ENCODE data around the gene B4GALNT1.
"Not testable (repeated sequence)": the region's sequence is repeated elsewhere in the genome, so short reads cannot be mapped to it uniquely, and the experiment has no call there.

B4GALNT1 gene

GRCh38 chr12:57606821-57607220 lies 26.2 kb downstream of the B4GALNT1 start:
- no peak for DNase-seq

GRCh38 chr12:57606399-57606798 lies 26.6 kb downstream of the B4GALNT1 start:
- DNase-seq: no peak

- DNase-seq: no peak
Measured at GRCh38 chr12:57605811-57606311, 27.1 kb downstream of the B4GALNT1 start.

GRCh38 chr12:57604992-57605810 lies 27.8 kb downstream of the B4GALNT1 start:
- DNase-seq: no peak

- no peak for DNase-seq
Measured at GRCh38 chr12:57604454-57604991, 28.5 kb downstream of the B4GALNT1 start, which contains the start of gene DTX3. DTX3 (plus strand) TSS chr12:57604824; CDS start chr12:57606518, 1,694 bp downstream.

DNA sequence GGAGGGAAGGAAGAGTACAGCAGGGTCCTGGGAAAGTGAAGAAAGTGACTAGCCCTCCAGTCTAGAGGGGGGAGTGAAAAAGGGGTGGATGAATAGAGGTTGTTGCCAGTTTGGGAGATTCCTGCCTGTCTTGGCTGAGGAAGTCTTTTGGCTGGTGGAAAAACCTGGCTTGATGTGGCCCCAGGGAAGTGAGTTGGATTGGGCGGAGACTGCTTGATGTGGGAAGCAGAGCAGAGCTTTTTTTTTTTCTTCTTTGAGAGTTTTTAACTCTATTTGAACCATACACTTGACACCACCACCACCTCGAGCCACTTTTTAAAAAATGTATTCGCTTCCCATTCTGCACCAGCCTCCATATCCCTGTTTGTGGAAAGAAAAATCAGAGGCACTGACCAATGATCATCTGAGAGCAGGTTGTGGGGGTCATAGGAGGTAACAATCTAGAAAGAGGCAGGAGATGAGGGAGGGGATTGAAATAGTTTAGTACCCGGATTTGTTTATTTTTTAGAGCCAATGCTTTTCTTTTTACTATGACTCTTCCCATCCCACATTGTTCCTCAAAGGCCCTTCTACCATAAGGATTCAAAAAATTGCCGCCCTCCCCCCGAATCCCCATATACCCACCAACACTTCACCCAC lies 29.1 kb downstream of the B4GALNT1 start:
- DNase-seq: no peak

- DNase-seq: no peak
Measured at GRCh38 chr12:57603324-57603723, 29.7 kb downstream of the B4GALNT1 start.

DNA sequence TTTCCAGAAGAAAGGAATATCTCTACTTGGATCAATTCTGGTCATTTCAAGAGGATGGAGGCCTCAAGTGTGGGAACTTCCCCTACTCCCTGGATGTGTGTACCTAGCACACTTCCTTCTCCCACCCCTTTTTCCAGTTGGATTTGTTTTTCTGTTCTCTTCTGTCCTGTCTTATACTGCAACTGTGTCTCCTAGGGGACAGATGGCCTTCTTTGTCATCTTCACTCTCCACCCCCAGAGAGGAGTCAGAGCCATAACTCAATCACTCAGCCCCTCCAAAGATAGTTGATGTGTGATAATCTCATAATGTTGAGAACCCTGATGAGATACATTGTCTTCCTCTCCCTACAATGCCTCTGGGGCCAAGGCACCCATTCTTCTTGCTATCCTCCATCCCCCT lies 30.5 kb downstream of the B4GALNT1 start:
- DNase-seq: no peak

DNA sequence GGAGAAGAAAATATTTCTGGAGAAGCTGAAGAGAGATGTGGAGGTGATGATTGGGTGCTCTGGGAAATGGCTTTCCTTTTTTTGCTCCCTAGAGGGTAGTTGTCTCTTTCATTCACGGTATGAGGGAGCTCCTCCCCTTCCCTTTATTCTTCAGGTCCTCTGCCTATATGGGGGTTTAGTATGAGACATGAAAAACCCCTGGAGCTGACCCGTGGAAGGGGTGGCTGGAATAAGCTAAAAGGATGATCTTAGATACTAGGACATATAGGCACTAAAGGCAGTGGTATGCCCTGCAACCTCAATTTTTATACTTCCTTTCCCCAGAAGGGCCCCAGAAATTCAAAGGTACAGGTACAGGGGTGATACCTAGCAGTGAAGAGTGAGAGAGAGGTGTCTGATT lies 32.6 kb downstream of the B4GALNT1 start:
- DNase-seq: no peak

DNA sequence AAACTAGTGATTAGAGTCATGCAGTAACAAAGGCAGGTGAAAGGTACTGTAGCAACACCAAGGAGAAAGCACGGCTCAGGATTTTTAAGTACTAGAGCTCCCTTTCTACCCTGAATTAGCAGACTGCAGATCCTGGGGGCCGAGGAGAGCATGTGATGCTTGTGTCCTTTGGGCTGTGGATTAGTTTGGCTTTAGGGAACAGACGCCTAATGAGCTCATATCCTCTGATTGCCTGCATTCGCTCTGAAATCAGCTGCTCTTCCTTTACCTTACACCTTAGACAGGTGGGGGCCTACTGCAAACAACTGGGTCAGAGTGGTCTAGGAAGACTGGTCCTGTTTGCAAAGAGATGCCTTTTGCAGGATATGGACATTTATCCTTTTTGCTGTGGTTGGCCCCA lies 39.8 kb downstream of the B4GALNT1 start:
- DNase-seq: no peak

GRCh38 chr12:57592551-57593165 lies 40.3 kb downstream of the B4GALNT1 start:
- no peak for DNase-seq

DNA sequence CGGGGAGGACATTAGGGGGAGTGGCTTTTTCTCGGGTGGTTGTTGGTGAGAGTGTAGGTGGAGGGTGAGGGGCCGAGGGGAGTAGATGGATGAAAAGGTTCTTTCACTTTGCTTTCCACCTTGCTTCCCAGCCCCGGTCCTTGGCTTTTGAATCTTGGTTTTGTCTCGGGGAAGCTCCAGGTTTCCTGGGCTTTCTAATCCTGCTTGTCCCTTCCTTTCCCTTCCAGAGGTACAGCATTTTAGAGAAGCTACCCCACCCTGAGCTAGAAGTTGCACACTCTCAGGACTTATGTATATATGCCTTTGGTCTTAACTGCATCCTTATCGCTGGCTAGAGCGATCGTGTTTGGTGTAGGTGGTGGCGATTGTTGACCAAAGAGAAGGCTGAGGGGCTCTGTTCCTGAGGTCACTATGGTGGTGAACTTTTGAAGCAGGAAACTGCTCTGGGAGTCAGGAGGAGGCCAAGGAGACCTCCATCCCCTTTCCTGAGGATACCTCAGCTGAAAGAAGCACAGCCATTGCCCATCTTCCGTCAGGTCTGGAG lies 41.1 kb downstream of the B4GALNT1 start:
- no peak for DNase-seq

DNA sequence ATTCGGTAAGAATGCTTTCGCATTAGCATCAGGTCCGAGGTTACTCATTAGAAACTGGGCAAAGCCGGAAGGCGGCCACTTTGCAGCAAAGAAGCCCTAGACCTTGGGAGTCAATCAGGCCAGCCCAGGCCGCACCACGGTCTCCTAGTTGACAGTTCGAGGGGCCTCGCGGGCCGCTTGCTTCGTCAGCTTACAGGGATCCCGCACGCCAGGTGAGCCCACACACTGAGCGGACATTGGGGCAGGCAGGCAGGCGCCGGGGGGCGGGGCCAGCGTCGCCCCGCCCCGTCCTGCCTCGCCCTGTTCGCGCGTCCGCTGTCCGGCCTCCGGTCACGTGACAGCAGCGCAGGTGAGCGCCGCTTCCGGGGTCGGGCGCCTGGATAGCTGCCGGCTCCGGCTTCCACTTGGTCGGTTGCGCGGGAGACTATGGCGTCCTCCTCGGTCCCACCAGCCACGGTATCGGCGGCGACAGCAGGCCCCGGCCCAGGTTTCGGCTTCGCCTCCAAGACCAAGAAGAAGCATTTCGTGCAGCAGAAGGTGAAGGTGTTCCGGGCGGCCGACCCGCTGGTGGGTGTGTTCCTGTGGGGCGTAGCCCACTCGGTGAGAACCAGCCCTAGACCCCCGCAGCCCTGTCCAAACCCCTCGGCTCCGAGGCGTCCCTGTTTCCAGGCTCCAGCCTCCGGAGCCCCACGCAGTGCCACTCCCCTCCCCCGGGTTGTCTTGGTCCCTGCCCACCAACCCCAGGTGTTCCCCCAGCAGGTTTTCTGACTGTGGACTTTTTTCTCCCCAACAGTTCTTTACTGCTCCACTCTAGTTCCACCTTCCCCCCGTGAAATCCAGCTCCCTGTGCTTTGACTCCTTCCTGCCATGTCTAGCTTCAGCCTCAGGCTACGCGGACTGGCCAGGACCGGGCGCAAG lies 41.9 kb downstream of the B4GALNT1 start, which contains the start of gene PIP4K2C:
Gene PIP4K2C (plus strand): TSS at position 329 of the 918 bp plus-strand sequence. CDS start 98 bp downstream, at position 427.
- no peak for DNase-seq

DNA sequence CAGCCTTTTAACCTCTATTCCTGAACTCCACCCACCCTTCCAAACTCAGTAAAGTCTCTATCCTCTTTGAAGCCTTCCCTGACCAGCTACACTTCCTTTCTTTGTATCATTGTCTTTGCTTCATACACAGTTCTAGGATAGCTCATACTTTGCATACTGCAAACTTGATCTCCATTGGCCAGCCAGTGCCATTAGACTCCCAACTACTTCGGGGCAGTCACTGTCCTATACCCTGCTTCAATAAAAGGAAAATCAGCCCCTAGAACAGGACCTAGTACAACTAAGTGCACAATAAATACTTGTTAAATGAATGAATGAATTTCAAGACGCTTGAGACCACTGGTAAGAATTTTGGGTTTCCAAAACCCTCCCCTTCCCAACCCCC lies 42.5 kb downstream of the B4GALNT1 start:
- no peak for DNase-seq

DNA sequence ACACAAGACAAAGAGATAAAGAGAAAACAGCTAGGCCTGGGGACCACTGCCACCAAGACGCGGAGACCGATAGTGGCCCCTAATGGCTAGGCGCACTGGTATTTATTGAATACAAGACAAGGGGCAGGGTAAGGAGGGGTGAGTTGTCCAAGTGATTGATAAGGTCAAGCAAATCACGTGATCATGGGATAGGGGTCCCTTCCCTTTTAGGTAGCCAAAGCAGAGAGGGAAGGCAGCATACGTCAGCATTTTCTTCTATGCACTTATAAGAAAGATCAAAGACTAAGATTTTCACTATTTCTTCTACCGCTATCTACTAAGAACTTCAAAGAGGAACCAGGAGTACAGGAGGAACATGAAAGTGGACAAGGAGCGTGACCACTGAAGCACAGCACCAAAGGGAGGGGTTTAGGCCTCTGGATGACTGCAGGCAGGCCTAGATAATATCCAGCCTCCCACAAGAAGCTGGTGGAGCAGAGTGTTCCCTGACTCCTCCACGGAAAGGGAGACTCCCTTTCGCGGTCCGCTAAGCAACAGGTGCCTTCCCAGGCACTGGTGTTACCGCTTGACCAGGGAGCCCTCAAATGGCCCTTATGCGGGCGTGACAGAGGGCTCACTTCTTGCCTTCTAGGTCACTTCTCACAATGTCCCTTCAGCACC lies 43.9 kb downstream of the B4GALNT1 start:
- not testable (repeated sequence) for DNase-seq

DNA sequence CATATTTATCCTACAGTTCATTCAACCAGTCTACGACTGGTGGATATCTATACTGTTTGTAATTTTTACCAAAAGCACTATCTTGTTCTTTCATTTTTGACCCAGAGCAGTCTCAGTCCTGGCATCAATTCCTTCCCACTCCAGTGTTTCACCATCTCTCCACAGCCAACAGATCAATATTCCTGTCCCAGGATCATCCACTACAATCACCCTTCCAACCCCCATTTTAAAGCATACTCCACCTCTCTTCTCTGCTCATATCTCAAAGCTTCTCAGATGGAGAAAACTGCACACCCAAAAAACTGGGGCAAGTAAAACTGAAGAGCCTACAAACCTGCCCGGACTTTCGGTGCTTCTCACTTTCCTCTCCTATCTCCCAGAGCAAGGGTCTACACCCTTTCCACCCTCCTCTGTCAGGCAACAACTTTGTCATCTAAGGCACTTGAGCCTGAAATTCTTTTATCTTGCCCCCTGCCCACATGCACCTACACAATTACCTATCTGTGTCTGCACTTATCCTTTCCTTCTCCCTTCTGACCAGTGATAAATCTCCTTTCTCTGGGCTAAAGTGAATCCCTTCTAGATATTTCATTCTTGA lies 46.1 kb downstream of the B4GALNT1 start:
- no peak for DNase-seq

- DNase-seq: no peak
Measured at GRCh38 chr12:57586128-57586527, 46.9 kb downstream of the B4GALNT1 start.

- no peak for DNase-seq
Measured at GRCh38 chr12:57585156-57585555, 47.8 kb downstream of the B4GALNT1 start.

DNA sequence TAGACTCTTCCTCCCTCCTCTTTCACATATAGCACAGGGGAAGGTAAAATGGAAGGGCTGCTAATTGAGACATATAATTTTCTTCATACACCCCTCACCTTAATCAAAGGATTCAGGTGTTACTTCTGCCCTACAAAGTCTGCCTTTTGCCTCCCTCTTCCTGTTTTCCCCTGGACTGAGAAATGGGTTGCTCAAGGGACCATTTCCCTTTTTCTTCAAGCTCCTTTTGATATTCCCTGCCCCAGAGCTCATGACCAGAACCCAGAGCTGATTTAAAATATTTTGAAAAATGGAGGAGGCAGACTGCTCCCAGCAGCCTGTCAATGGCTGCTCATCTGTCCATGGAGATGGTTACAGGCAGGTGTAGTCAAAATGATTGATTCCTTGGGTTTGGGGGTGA lies 48.3 kb downstream of the B4GALNT1 start:
- peak; percentile 9 for DNase-seq

DNA sequence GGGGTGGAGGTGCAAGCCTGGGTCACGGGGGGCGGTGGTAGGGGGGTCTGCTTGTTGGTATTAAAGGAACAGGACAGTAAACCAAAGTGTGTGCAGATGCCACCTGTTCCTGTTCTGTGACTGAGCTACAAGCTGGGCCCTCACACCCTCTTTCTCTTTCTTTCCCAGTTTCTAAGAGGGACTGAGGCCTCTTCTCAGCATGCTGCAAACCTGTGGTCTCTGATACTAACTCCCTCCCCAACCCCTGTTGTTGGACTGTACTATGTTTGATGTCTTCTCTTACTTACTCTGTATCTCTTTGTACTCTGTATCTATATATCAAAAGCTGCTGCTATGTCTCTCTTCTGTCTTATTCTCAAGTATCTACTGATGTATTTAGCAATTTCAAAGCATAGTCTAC lies 49.0 kb downstream of the B4GALNT1 start:
- DNase-seq: no peak
